DOHH2 (cell line): ENCODE measurements around the gene CDK6.

Experiments used
- CTCF ChIP-seq: fragments of 200-600 bp; sonication (generic); IDR thresholded peaks from one replicate; pipeline ENCODE4 v1.5.1; 2014; ENCODE audit warnings: antibody characterized with exemption, mild to moderate bottlenecking, low read depth, low read length; ENCODE audit not compliant: poor library complexity, severe bottlenecking
- EZH2phosphoT487 ChIP-seq: fragments of 200-600 bp; sonication (generic); IDR thresholded peaks from 2 replicates; pipeline ENCODE4 v1.6.1; 2017; ENCODE audit warnings: borderline replicate concordance, mild to moderate bottlenecking, antibody characterized with exemption, low read length, moderate library complexity, mixed read lengths

GRCh38 chr7:92709912-92710311 is 126.5 kb downstream of the CDK6 start:
- no peak for TF ChIP-seq CTCF
- TF ChIP-seq EZH2phosphoT487, result no peak
